Measurements from ENCODE around the gene CITED2.

Gene CITED2

GRCh38 chr6:139409026-139409425 is 34.6 kb upstream of the CITED2 start:
- TF ChIP-seq, protein P1, sequence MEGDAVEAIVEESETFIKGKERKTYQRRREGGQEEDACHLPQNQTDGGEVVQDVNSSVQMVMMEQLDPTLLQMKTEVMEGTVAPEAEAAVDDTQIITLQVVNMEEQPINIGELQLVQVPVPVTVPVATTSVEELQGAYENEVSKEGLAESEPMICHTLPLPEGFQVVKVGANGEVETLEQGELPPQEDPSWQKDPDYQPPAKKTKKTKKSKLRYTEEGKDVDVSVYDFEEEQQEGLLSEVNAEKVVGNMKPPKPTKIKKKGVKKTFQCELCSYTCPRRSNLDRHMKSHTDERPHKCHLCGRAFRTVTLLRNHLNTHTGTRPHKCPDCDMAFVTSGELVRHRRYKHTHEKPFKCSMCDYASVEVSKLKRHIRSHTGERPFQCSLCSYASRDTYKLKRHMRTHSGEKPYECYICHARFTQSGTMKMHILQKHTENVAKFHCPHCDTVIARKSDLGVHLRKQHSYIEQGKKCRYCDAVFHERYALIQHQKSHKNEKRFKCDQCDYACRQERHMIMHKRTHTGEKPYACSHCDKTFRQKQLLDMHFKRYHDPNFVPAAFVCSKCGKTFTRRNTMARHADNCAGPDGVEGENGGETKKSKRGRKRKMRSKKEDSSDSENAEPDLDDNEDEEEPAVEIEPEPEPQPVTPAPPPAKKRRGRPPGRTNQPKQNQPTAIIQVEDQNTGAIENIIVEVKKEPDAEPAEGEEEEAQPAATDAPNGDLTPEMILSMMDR (IDR thresholded peaks at IDR 0.05; ENCODE audit: insufficient read depth, low read depth, low read length, missing control alignments) = no peak
- peak; percentile 77 for DNase-seq (ENCODE audit: low read depth)
- H3K4me3 ChIP-seq (ENCODE audit: low read length) = no peak overlapping the region

DNA sequence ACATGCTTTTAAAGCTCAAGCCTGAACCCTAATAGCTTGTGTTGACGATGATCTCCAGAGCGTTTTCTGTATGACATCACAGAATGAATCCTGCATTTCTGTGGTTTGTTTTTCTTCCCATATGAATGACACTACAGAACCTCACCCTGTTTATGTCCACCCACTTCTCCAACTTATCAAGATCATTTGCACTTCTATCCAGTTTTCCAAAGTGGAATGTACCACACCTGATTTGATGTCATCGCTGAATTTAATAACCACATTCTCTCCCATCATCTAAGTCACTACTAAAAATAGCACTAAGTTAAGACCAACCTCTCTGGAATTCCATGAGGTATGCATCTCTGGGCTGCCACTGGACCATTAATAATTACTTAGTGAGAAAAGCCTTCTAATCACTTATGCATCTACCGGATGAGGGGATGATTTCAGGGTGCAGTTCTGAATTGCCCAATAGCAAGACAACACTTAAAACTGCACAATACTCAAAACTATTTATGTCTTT is 33.3 kb upstream of the CITED2 start:
- no peak overlapping the region for H3K4me3 ChIP-seq (ENCODE audit: low read length)
- peak; percentile 97 for DNase-seq (ENCODE audit: low read depth)
- TF ChIP-seq, protein P1 (IDR thresholded peaks at IDR 0.05; ENCODE audit: insufficient read depth, low read depth, low read length, missing control alignments) = no peak

- peak; percentile 79 for DNase-seq (ENCODE audit: low read depth)
- no peak overlapping the region for H3K4me3 ChIP-seq (ENCODE audit: low read length)
- TF ChIP-seq, protein P1 (IDR thresholded peaks at IDR 0.05; ENCODE audit: insufficient read depth, low read depth, low read length, missing control alignments) = no peak
Observed at GRCh38 chr6:139406577-139407343, 32.3 kb upstream of the CITED2 start.

DNA sequence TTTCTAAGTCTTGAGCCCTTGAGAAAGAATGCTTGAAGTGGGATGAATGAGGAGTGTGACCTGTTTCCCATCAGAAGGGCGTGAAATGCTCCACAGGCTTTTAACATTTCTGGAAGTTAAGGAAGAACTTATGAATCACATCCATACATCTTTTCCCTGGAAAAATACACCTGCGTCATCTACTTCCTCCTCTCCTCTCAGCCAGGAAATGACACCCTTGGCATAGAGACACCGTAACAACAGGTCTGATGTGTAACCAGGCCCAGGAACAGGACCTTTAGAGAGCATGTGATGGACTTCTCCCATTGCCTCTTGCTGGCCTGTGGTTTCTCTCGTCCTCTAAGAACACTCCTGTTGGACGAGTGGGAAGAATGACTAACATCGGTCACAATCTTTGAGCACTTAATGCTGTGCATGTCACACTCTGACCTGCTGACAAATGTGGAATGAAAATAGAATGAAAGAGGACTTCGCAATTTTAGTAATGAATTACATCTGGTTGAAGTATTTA is 28.5 kb upstream of the CITED2 start:
- TF ChIP-seq, protein P1 (IDR thresholded peaks at IDR 0.05; ENCODE audit: insufficient read depth, low read depth, low read length, missing control alignments) = no peak
- DNase-seq (ENCODE audit: low read depth) = peak; percentile 47
- no peak overlapping the region for H3K4me3 ChIP-seq (ENCODE audit: low read length)

DNA sequence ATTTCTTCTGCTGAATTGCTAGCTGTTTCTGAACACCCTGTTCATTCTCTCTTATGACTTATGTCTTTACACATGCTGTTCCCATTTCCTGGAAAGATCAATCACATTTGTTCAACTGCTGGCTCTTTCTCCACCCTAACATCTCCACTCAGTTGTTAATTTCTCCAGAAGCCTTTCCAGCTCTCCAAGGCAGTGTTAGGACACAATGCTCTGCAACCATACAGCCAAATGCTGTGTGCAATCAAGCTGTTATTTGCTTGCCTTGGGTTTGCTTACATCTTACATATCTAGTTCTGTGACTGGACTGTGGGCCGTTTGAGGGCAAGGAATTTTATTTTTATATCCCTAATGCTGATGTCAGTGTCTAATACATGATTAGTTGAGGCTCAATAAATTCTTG is 24.2 kb upstream of the CITED2 start:
- H3K4me3 ChIP-seq (ENCODE audit: low read length) = no peak overlapping the region
- DNase-seq (ENCODE audit: low read depth) = no peak
- TF ChIP-seq, protein P1 (IDR thresholded peaks at IDR 0.05; ENCODE audit: insufficient read depth, low read depth, low read length, missing control alignments) = no peak

GRCh38 chr6:139395891-139396301 is 21.4 kb upstream of the CITED2 start:
- no peak for DNase-seq (ENCODE audit: low read depth)
- no peak overlapping the region for H3K4me3 ChIP-seq (ENCODE audit: low read length)
- TF ChIP-seq, protein P1 (IDR thresholded peaks at IDR 0.05; ENCODE audit: insufficient read depth, low read depth, low read length, missing control alignments) = no peak

All from epithelial cell of esophagus (primary cell).